HepG2 (cell line): ENCODE measurements around the gene TLCD5. TPM values are rescaled to one million over a fixed set of nuclear protein-coding genes. Genes with fewer than 3 reads are reported as not detected.

Experiments used
- FOXM1 ChIP-seq: sonication (generic); formaldehyde crosslinking; IDR thresholded peaks from 2 replicates; pipeline ENCODE4 v1.5.0; 2020; ENCODE audit warnings: missing genetic modification reagents
- GFI1 ChIP-seq: sonication (generic); formaldehyde crosslinking; IDR thresholded peaks from 2 replicates; pipeline ENCODE4 v1.5.0; 2020; ENCODE audit warnings: missing genetic modification reagents, mild to moderate bottlenecking, borderline replicate concordance
- HOXA3 ChIP-seq: sonication (generic); formaldehyde crosslinking; IDR thresholded peaks from 2 replicates; pipeline ENCODE4 v1.5.0; 2020; ENCODE audit warnings: missing genetic modification reagents
- KDM6A ChIP-seq: IDR thresholded peaks from 2 replicates; pipeline ENCODE4 v1.6.1; 2016; ENCODE audit warnings: low read depth
- MBNL3 ChIP-seq: fragments of 250-450 bp; sonication (Bioruptor Pico); conservative IDR thresholded peaks from 2 replicates; pipeline ENCODE4 v1.8.0; 2022; ENCODE audit warnings: mild to moderate bottlenecking, inconsistent platforms
- RAD21 ChIP-seq: fragments of 450-650 bp; formaldehyde crosslinking; IDR thresholded peaks from 2 replicates; pipeline ENCODE4 v1.5.0; 2020; ENCODE audit warnings: mild to moderate bottlenecking
- SMC3 ChIP-seq: IDR thresholded peaks from 2 replicates; pipeline ENCODE4 v1.6.1; 2011; ENCODE audit warnings: low read length, improper control_type of control experiment
- STAG1 ChIP-seq: sonication (generic); formaldehyde crosslinking; IDR thresholded peaks from 2 replicates; pipeline ENCODE4 v1.4.0; 2020; ENCODE audit warnings: missing genetic modification reagents
- YEATS4 ChIP-seq: sonication (generic); formaldehyde crosslinking; IDR thresholded peaks from 2 replicates; pipeline ENCODE4 v1.4.0; 2020; ENCODE audit warnings: missing genetic modification reagents, borderline replicate concordance
- ZBTB21 ChIP-seq: sonication (generic); formaldehyde crosslinking; IDR thresholded peaks from 2 replicates; pipeline ENCODE4 v1.4.0; 2020; ENCODE audit warnings: missing genetic modification reagents
- ZFP36L1 ChIP-seq: sonication (generic); formaldehyde crosslinking; IDR thresholded peaks from 2 replicates; pipeline ENCODE4 v1.8.0; 2022; ENCODE audit warnings: mild to moderate bottlenecking, missing genetic modification reagents, moderate library complexity
- ZNF224 ChIP-seq: sonication (generic); formaldehyde crosslinking; IDR thresholded peaks from 2 replicates; pipeline ENCODE4 v1.5.0; 2020; ENCODE audit warnings: mild to moderate bottlenecking, missing genetic modification reagents
- polyA plus RNA-seq, 8 experiments: library from polyadenylated mRNA; depleted of rRNA in 3 of 8; stranded (reverse) in 7 of 8; unstranded in 1 of 8; fragments of >200 nt; fragmentation: Illumina TruSeq in 4 of 8; extraction: Trizol in 4 of 8; gene quantifications; 2 replicates each; pipeline versions ENCODE4 v1.2.1 to v1.2.3, GENCODE V29; 2011 to 2016; ENCODE audit warnings: low read depth in 4 of 8, missing spikeins in 1 of 8, mixed read lengths in 1 of 8; ENCODE audit not compliant: insufficient read depth in 1 of 8
- total RNA-seq, 5 experiments: library from RNA; depleted of rRNA; stranded (reverse); fragments of >200 nt; fragmentation: Illumina TruSeq; extraction: Trizol; gene quantifications; 2 replicates each; pipeline ENCODE4 v1.2.3, GENCODE V29; 2016; ENCODE audit warnings: low read depth in 1 of 5
- TF ChIP-seq, protein P1 (sequence below): sonication (generic); formaldehyde crosslinking; IDR thresholded peaks from 2 replicates; pipeline ENCODE4 v1.5.1; 2020; ENCODE audit warnings: mild to moderate bottlenecking, missing genetic modification reagents, moderate library complexity
- TF ChIP-seq, protein P2 (sequence below): sonication (generic); formaldehyde crosslinking; IDR thresholded peaks from 2 replicates; pipeline ENCODE4 v1.4.0; 2020; ENCODE audit warnings: missing genetic modification reagents
- TF ChIP-seq, protein P3 (sequence below): sonication (generic); formaldehyde crosslinking; IDR thresholded peaks from 2 replicates; pipeline ENCODE4 v1.4.0; 2020; ENCODE audit warnings: missing genetic modification reagents, borderline replicate concordance
- TF ChIP-seq, protein P4 (sequence below): IDR thresholded peaks from 2 replicates; pipeline ENCODE4 v1.6.1; 2018; ENCODE audit warnings: missing genetic modification reagents, mild to moderate bottlenecking, missing compliant biosample characterization

The TLCD5 gene
- total and polyA plus RNA-seq, 2 of the 13 experiments (the other 11 are each of a cell fraction or from before 2014, with no cell fraction given), result 6.1 to 7.6 TPM

DNA sequence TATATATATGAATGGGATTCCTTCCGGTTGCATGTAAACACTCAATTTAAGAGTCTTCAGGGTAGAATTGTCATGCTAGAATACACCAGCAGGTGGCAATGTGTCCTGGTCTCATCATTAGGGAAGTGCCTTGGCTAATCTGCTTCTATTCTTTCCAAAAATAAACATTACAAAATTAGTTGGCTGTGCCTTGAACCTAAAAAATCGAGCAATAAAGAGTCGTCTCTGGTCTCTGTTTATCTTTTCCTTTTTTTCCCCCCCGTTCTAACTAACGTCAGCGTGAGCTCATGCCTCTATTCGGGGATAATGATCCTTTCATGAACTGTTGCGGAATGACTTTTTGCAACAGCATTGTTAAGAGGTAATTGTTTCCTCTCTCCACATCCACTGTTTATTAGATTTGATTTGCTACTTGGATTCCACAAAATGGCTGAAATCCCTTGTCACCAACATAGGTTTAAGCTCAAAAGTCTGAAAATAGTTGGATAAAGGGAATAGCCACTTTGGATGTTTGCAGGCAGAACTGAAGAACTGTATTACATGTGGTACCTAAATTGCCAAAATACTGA, 9.9 kb downstream of the TLCD5 start (continued):
- TF ChIP-seq ZNF224 (CRISPR knock-in tag) (no peak; the same call in 1 of the 2 replicates), SMC3 (peak; percentile 57), ZBTB21 (CRISPR knock-in tag) (peak; percentile 80), GFI1 (no peak), KDM6A (CRISPR knock-in tag) (no peak), ZFP36L1 (no peak), RAD21 (CRISPR knock-in tag) (peak; percentile 30; the same call in 1 of the 2 replicates), YEATS4 (CRISPR knock-in tag) (no peak), MBNL3 (CRISPR knock-in tag) (no peak), FOXM1 (CRISPR knock-in tag) (no peak), STAG1 (peak; percentile 73), HOXA3 (CRISPR knock-in tag) (0 out of 2 replicates have a peak, but pooled peaks have one; percentile 12)
- TF ChIP-seq, protein P1, sequence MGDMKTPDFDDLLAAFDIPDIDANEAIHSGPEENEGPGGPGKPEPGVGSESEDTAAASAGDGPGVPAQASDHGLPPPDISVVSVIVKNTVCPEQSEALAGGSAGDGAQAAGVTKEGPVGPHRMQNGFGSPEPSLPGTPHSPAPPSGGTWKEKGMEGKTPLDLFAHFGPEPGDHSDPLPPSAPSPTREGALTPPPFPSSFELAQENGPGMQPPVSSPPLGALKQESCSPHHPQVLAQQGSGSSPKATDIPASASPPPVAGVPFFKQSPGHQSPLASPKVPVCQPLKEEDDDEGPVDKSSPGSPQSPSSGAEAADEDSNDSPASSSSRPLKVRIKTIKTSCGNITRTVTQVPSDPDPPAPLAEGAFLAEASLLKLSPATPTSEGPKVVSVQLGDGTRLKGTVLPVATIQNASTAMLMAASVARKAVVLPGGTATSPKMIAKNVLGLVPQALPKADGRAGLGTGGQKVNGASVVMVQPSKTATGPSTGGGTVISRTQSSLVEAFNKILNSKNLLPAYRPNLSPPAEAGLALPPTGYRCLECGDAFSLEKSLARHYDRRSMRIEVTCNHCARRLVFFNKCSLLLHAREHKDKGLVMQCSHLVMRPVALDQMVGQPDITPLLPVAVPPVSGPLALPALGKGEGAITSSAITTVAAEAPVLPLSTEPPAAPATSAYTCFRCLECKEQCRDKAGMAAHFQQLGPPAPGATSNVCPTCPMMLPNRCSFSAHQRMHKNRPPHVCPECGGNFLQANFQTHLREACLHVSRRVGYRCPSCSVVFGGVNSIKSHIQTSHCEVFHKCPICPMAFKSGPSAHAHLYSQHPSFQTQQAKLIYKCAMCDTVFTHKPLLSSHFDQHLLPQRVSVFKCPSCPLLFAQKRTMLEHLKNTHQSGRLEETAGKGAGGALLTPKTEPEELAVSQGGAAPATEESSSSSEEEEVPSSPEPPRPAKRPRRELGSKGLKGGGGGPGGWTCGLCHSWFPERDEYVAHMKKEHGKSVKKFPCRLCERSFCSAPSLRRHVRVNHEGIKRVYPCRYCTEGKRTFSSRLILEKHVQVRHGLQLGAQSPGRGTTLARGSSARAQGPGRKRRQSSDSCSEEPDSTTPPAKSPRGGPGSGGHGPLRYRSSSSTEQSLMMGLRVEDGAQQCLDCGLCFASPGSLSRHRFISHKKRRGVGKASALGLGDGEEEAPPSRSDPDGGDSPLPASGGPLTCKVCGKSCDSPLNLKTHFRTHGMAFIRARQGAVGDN (CRISPR knock-in tag), result no peak
- TF ChIP-seq, protein P2, sequence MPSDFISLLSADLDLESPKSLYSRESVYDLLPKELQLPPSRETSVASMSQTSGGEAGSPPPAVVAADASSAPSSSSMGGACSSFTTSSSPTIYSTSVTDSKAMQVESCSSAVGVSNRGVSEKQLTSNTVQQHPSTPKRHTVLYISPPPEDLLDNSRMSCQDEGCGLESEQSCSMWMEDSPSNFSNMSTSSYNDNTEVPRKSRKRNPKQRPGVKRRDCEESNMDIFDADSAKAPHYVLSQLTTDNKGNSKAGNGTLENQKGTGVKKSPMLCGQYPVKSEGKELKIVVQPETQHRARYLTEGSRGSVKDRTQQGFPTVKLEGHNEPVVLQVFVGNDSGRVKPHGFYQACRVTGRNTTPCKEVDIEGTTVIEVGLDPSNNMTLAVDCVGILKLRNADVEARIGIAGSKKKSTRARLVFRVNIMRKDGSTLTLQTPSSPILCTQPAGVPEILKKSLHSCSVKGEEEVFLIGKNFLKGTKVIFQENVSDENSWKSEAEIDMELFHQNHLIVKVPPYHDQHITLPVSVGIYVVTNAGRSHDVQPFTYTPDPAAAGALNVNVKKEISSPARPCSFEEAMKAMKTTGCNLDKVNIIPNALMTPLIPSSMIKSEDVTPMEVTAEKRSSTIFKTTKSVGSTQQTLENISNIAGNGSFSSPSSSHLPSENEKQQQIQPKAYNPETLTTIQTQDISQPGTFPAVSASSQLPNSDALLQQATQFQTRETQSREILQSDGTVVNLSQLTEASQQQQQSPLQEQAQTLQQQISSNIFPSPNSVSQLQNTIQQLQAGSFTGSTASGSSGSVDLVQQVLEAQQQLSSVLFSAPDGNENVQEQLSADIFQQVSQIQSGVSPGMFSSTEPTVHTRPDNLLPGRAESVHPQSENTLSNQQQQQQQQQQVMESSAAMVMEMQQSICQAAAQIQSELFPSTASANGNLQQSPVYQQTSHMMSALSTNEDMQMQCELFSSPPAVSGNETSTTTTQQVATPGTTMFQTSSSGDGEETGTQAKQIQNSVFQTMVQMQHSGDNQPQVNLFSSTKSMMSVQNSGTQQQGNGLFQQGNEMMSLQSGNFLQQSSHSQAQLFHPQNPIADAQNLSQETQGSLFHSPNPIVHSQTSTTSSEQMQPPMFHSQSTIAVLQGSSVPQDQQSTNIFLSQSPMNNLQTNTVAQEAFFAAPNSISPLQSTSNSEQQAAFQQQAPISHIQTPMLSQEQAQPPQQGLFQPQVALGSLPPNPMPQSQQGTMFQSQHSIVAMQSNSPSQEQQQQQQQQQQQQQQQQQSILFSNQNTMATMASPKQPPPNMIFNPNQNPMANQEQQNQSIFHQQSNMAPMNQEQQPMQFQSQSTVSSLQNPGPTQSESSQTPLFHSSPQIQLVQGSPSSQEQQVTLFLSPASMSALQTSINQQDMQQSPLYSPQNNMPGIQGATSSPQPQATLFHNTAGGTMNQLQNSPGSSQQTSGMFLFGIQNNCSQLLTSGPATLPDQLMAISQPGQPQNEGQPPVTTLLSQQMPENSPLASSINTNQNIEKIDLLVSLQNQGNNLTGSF (CRISPR knock-in tag), result no peak
- TF ChIP-seq, protein P3, sequence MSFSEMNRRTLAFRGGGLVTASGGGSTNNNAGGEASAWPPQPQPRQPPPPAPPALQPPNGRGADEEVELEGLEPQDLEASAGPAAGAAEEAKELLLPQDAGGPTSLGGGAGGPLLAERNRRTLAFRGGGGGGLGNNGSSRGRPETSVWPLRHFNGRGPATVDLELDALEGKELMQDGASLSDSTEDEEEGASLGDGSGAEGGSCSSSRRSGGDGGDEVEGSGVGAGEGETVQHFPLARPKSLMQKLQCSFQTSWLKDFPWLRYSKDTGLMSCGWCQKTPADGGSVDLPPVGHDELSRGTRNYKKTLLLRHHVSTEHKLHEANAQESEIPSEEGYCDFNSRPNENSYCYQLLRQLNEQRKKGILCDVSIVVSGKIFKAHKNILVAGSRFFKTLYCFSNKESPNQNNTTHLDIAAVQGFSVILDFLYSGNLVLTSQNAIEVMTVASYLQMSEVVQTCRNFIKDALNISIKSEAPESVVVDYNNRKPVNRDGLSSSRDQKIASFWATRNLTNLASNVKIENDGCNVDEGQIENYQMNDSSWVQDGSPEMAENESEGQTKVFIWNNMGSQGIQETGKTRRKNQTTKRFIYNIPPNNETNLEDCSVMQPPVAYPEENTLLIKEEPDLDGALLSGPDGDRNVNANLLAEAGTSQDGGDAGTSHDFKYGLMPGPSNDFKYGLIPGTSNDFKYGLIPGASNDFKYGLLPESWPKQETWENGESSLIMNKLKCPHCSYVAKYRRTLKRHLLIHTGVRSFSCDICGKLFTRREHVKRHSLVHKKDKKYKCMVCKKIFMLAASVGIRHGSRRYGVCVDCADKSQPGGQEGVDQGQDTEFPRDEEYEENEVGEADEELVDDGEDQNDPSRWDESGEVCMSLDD (CRISPR knock-in tag), result no peak
- TF ChIP-seq, protein P4, sequence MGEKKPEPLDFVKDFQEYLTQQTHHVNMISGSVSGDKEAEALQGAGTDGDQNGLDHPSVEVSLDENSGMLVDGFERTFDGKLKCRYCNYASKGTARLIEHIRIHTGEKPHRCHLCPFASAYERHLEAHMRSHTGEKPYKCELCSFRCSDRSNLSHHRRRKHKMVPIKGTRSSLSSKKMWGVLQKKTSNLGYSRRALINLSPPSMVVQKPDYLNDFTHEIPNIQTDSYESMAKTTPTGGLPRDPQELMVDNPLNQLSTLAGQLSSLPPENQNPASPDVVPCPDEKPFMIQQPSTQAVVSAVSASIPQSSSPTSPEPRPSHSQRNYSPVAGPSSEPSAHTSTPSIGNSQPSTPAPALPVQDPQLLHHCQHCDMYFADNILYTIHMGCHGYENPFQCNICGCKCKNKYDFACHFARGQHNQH (CRISPR knock-in tag), result no peak
